ENCODE data around the gene RNF227. TPM values are rescaled to one million over a fixed set of nuclear protein-coding genes. Genes with fewer than 3 reads are reported as not detected.

The RNF227 gene
- total RNA-seq, 1 experiment from 2014 or later, result 0.83 TPM

GRCh38 chr17:7909089-7909488 lies 7.0 kb downstream of the RNF227 start:
- H3K9me3 Mint-ChIP-seq, result no peaks in the 10 kb centered on the region
- ChIA-PET POLR2A (no interaction called here), CTCF (no interaction called here)
- TF ChIP-seq SMAD4 (CRISPR knock-in tag; IDR thresholded peaks at IDR 0.05) (no peak), ZNF317 (CRISPR knock-in tag; IDR thresholded peaks at IDR 0.05; ENCODE audit: borderline replicate concordance, low read depth) (no peak), NFATC4 (CRISPR knock-in tag; IDR thresholded peaks at IDR 0.05) (no peak), SOX15 (CRISPR knock-in tag; IDR thresholded peaks at IDR 0.05) (no peak), CREM (CRISPR knock-in tag; IDR thresholded peaks at IDR 0.05) (no peak), ZNF263 (CRISPR knock-in tag; IDR thresholded peaks at IDR 0.05; ENCODE audit: low read depth) (no peak), KAT7 (CRISPR knock-in tag; IDR thresholded peaks at IDR 0.05; ENCODE audit: borderline replicate concordance) (no peak), OVOL2 (CRISPR knock-in tag; IDR thresholded peaks at IDR 0.05; ENCODE audit: borderline replicate concordance) (no peak), ZMAT4 (CRISPR knock-in tag; IDR thresholded peaks at IDR 0.05) (no peak), TCF7 (CRISPR knock-in tag; IDR thresholded peaks at IDR 0.05; ENCODE audit: low read depth) (no peak), ERG (CRISPR knock-in tag; IDR thresholded peaks at IDR 0.05) (no peak), E2F5 (CRISPR knock-in tag; IDR thresholded peaks at IDR 0.05) (no peak), IRF2 (CRISPR knock-in tag; IDR thresholded peaks at IDR 0.05; ENCODE audit: borderline replicate concordance, low read depth) (no peak), ATF6 (CRISPR knock-in tag; IDR thresholded peaks at IDR 0.05) (no peak), JAZF1 (CRISPR knock-in tag; IDR thresholded peaks at IDR 0.05) (no peak)
- no peak overlapping the region for H3K27ac Mint-ChIP-seq
- no peak overlapping the region for H3K4me3 Mint-ChIP-seq
- H3K4me1 Mint-ChIP-seq, result no peaks in the 10 kb centered on the region
- ATAC-seq (no peak), DNase-seq (ENCODE audit: low spot score) (no peak)
- H3K36me3 Mint-ChIP-seq, result peaks cover 2% of the 10 kb centered on the region; the same call in 1 of the 2 replicates
- H3K27me3 Mint-ChIP-seq (ENCODE audit: low read depth), result peaks cover 9% of the 10 kb centered on the region

DNA sequence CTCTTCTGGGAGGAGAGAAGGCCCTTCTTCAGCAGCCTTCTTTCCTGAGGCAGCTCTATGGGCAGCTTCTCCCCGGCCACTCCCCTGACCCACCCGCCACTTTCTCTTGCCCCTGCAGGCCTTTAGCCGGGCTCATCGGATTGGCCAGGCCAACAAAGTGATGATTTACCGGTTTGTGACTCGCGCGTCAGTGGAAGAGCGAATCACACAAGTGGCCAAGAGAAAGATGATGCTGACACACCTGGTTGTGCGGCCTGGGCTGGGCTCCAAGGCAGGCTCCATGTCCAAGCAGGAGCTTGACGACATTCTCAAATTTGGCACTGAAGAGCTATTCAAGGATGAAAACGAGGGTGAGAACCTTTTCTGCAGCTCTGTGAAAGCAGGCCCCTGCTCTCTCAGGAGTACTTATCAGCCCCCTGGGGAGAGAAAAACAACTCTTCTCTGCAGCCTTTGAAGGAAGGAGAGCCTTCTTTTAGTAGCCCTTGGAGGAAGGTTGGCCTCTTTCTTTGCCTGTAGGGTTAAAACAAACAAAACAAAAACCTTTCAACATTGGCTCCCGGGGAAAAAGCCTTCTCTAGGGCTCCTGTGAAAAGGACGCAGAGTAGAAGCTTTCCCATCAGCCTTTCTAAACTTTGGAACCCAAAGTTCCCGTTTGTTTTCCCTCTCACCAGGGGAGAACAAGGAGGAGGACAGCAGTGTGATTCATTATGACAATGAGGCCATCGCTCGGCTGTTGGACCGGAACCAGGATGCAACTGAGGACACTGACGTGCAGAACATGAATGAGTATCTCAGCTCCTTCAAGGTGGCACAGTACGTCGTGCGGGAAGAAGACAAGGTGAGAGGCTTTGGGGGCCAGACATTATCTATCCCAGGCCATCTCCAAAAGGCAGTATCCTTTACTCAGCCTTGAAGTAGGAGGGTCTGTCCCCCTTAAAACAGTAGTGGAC lies 12.7 kb downstream of the RNF227 start:
- CTCF ChIA-PET, result interaction anchor here (0.8 to 1.2 kb wide), 4 partner anchors 9 to 157 kb away, joined by 3 to 6 read pairs (median 4); partner anchors contain the start of gene NAA38
- Mint-ChIP-seq H3K4me3 (no peak overlapping the region), H3K27me3 (ENCODE audit: low read depth) (no peaks in the 10 kb centered on the region), H3K4me1 (0 out of 2 replicates have a peak, but pooled peaks cover 3% of the 10 kb centered on the region), H3K9me3 (no peaks in the 10 kb centered on the region), H3K27ac (no peak overlapping the region), H3K36me3 (peaks cover 17% of the 10 kb centered on the region; the same call in 1 of the 2 replicates)
- ATAC-seq, result no peak
- POLR2A ChIA-PET, result no interaction called here
- no peak for DNase-seq (ENCODE audit: low spot score)
- no peak for TF ChIP-seq KAT7 (CRISPR knock-in tag; IDR thresholded peaks at IDR 0.05; ENCODE audit: borderline replicate concordance)
- no peak for TF ChIP-seq USF2 (CRISPR knock-in tag; IDR thresholded peaks at IDR 0.05)
- TF ChIP-seq GABPB1 (CRISPR knock-in tag; IDR thresholded peaks at IDR 0.05), result no peak
- no peak for TF ChIP-seq PRDM15 (CRISPR knock-in tag; IDR thresholded peaks at IDR 0.05)
- TF ChIP-seq ATF3 (CRISPR knock-in tag; conservative IDR thresholded peaks at IDR 0.05), result no peak
- TF ChIP-seq SMAD4 (CRISPR knock-in tag; IDR thresholded peaks at IDR 0.05), result no peak
- TF ChIP-seq SOX15 (CRISPR knock-in tag; IDR thresholded peaks at IDR 0.05), result no peak
- TF ChIP-seq E2F5 (CRISPR knock-in tag; IDR thresholded peaks at IDR 0.05), result no peak
- no peak for TF ChIP-seq ZNF232 (CRISPR knock-in tag; IDR thresholded peaks at IDR 0.05)
- TF ChIP-seq TEAD1 (CRISPR knock-in tag; IDR thresholded peaks at IDR 0.05), result no peak
- no peak for TF ChIP-seq TCF7 (CRISPR knock-in tag; IDR thresholded peaks at IDR 0.05; ENCODE audit: low read depth)
- TF ChIP-seq ZNF121 (CRISPR knock-in tag; IDR thresholded peaks at IDR 0.05), result no peak
- TF ChIP-seq GRHL2 (CRISPR knock-in tag; IDR thresholded peaks at IDR 0.05; ENCODE audit: insufficient replicate concordance, severe bottlenecking), result no peak
